GM19397 (cell line): Measurements from ENCODE around the gene RABGAP1.

Experiments used
- ATAC-seq: cut with Tn5 transposase; IDR thresholded peaks from one replicate; pipeline ENCODE4 v1.9.1; 2021; ENCODE audit warnings: mild to moderate bottlenecking, moderate library complexity; ENCODE audit not compliant: unreplicated experiment

RABGAP1 gene

GRCh38 chr9:123044586-123044985 lies 103.8 kb downstream of the RABGAP1 start:
- ATAC-seq = no peak

- no peak for ATAC-seq
Measured at GRCh38 chr9:123046406-123047195, 105.8 kb downstream of the RABGAP1 start.

GRCh38 chr9:123048748-123049147 lies 107.9 kb downstream of the RABGAP1 start:
- no peak for ATAC-seq

DNA sequence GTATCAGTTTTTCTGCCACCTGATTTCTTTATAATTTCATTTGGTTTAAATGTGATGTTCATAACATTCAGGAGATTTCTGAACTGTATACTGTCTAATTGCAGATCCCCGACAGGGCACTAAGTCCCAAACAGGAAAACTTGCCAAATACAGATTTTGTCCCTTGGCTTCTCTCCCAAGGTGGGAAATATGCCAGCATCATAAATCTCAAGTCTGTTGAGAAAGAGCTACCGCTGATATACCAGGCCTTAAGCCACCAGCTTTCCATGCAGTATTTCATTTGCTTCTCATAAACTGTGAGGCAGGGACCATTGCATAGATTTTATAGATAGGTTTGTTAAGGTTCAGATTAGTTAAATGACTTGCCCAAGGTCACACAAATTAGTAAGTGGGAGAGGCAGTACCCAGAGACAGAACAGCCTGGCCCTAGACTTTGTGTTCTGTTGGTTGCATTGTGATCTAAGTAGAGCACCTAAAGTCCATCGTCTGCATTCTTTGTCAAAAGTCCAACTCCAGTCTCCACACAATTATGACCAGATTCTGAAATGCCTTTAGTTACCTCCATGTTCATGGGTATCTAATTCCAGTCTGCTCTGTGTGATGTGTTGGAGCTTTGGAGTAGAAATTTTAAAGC lies 108.9 kb downstream of the RABGAP1 start:
- ATAC-seq = no peak

- ATAC-seq = no peak
Measured at GRCh38 chr9:123053046-123053445, 112.2 kb downstream of the RABGAP1 start.

DNA sequence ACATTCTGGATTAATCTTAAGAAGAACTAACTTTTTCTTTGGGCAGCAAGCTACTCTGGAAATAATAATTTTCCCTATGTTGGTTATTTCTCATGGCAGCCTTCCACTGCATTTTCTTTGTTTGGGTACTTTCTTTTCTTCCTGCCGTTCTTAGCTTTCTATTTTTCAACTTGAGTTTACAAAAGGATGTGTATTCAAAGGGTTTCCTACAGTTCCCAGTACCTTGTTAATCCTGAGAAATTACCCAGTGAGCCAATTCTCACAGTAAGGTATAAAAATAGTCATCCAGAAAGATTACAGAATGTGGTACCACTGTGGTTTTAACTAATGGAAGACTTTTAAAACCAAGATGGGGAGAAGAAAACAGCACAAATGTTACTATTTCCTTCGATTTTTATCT lies 112.9 kb downstream of the RABGAP1 start:
- no peak for ATAC-seq

- no peak for ATAC-seq
Measured at GRCh38 chr9:123058834-123059233, 118.0 kb downstream of the RABGAP1 start.

DNA sequence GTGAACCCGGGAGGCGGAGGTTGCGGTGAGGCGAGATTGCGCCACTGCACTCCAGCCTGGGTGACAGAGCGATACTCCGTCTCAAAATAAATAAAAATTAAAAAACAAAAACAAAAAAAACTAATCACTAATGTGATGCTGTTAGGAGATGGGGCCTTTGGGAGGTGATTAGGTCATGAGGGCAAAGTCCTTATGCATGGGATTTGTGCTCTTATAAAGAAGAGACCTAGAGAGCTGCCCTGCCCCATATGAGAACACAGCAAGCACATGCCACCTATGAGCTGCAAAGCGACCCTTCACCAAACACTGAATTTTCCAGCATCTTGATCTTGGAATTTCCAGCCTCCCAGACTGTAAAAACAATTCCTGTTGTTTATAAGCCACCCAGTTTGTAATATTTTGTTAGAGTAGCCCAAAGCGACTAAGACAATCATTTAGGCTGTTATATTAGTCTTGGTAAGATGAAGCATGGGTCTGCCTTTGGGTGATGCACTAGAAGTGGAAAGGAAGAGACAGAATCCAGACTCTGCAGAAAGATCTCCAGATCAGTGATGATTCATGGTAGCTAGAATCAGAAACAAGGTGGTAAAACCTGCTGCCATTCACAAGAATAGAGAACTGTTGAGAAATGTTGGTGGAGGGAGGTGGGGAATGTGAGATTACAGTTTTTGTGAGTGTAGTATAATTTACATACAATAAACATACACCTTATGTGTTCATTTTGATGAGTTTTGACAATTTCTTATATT lies 118.8 kb downstream of the RABGAP1 start:
- ATAC-seq = no peak

- no peak for ATAC-seq
Measured at GRCh38 chr9:123061216-123061615, 120.4 kb downstream of the RABGAP1 start.

- ATAC-seq = no peak
Measured at GRCh38 chr9:123062351-123063176, 121.7 kb downstream of the RABGAP1 start.

DNA sequence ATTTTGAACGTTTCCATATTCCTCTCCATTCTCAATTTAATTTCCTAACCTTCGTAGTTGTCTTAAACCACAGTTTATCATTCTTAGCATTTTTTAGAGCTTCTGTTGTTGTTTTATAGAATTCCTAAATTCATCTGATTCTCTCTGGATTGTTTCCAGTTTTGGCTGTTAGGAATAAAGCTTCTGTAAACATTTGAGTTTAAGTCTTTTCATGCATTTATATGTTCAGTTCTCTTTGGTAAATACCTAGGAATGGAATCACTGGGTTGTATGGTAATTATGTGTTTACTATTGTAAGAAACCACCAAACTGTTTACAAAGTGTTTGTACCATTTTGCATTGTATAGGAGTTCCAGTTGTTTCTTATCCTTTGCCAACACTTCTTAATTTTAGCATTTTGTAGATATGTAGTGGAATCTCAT lies 122.4 kb downstream of the RABGAP1 start:
- no peak for ATAC-seq

- ATAC-seq = no peak
Measured at GRCh38 chr9:123063896-123064295, 123.1 kb downstream of the RABGAP1 start.

DNA sequence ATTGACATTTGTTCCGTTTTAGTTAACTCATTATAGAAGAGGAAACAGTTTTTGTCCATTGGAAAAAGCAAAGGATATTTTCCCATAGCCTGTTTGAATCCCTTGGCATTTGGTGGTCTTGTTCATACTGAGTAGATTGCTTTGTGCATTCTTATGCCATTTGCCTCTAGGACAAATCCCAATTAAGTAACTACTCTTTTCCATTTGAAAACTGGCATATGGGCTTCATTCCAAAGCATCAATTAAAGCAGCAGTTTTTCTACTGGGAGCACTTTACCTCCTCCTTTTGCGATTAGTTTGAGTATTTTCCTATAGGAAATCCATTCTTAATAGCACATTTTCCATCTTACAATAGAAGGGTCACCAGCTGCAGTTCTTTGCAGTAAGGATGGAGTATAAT lies 123.9 kb downstream of the RABGAP1 start:
- ATAC-seq = no peak

GRCh38 chr9:123065196-123065595 lies 124.4 kb downstream of the RABGAP1 start:
- no peak for ATAC-seq

DNA sequence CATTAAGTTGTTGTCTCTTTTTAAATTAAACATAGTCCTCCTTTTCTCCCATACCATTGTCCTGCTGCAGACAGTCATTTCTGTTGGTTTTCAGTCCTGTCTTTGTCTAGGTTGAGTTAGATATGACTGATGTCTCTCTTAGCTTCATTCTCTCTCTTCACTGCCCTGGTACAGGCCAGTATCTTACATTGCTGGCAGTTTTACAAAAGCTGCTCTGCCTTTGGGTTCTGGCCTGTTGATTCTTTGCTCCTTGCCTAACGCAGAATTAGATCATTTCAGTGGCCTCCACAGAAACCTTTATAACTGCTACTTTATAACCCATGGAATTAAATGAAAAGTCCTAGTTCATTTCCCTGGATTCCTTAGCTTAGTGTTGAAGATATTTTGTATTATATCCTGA lies 126.3 kb downstream of the RABGAP1 start:
- ATAC-seq = no peak

DNA sequence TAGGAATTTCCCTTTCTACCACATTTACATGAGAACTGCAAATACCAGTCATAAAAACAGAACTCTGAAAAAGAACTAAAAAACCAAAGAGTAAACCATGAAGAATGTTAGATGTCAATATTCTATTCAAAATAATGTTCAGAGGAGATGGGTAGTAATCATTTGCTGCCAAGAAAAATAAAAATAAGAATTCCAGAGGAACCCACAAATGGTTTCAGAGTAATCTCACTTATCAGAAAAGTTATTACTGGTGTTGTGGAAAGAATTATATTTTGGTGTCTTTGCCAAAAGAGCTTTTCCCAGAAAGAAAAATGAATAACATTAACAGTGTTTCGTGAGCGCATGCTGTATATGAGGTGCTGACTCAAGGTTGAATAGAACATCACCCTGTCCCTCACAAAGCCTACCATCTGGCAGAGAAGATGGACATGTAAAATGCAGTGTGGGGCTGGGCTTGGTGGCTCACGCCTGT lies 128.2 kb downstream of the RABGAP1 start:
- ATAC-seq = no peak

GRCh38 chr9:123070198-123070597 lies 129.4 kb downstream of the RABGAP1 start:
- no peak for ATAC-seq

GRCh38 chr9:123072407-123072995 lies 131.7 kb downstream of the RABGAP1 start:
- no peak for ATAC-seq

DNA sequence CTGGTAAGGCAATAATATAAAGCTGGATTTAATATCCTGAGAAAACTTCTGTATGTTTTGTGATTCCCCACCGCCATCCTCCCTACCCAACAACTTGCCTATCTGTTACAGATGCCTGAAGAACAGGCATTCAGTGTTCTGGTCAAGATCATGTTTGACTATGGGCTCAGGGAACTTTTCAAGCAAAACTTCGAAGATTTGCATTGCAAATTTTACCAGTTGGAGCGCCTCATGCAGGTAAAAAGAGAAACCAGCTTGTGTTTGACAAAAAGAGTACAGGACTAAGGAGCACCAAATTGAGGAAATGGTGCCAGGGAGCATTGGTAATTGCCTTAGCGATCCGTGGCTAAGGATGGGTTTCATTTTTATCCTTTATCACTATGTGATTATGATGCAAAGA lies 132.6 kb downstream of the RABGAP1 start:
- no peak for ATAC-seq

GRCh38 chr9:123073991-123074422 lies 133.2 kb downstream of the RABGAP1 start:
- ATAC-seq = no peak
